ENCODE measurements around the gene XAGE5. TPM values are rescaled to one million over a fixed set of nuclear protein-coding genes. Genes with fewer than 3 reads are reported as not detected.
"Not testable (repeated sequence)": the region's sequence is repeated elsewhere in the genome, so short reads cannot be mapped to it uniquely, and the experiment has no call there.

The XAGE5 gene
- total RNA-seq, 1 experiment from 2014 or later = not detected

DNA sequence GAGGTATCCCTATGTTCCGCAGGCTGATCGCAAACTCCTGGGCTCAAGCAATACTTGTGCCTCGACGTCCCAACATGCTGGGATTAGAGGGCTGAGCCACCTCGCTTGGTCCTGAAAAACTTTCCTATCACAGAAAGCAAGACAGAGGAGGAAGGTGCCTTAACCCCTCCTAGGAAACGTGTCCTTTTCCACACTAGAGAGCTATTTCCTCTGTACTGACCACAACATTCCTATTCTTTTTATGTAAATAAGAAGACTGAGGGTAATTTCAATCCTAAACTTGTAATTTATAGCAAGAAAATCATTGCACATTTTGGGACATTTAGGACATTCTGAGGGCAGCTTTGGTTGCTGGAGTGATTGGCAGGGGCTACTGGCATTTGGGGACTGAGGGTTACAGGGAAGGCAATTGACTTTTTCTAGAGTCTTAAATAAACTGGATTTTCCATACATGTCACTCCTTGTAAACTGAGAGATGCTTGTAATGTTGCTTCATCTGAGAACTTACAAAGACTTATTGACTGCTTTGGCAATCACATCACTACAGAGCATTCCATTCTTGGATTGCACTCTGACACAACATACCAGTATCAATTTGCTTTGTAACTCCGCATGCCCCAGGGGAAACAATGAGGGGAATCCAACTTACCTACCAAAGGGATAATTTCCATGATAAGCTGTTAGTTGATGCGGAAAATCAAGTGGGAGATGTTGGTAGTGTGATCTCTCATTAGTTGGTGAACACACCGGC, 41.2 kb downstream of the XAGE5 start:
- no peak overlapping the region for H3K4ac ChIP-seq (ENCODE audit: low read depth, low read length)
- H2AK5ac ChIP-seq (ENCODE audit: insufficient read length, low read length) = no peak overlapping the region
- WGBS (ENCODE audit: extremely low coverage, insufficient read length, low lambda C conversion rate) = no CpG with 5 or more reads among the region's 9 CpGs
- no peak overlapping the region for H3K4me2 ChIP-seq (ENCODE audit: insufficient read depth, insufficient read length, low read length)
- DNase-seq = no peak
- H3K79me1 ChIP-seq (ENCODE audit: insufficient read depth, low read depth, low read length, poor library complexity, severe bottlenecking) = no peaks in the 10 kb centered on the region
- H3K23ac ChIP-seq (ENCODE audit: insufficient read length, low read depth, low read length) = no peak overlapping the region
- H2BK5ac ChIP-seq (ENCODE audit: insufficient read length, low read length) = no peak overlapping the region
- no peak overlapping the region for H3K56ac ChIP-seq (ENCODE audit: insufficient read length, low read depth, low read length)
- no peak overlapping the region for H3K27ac Mint-ChIP-seq
- no peak overlapping the region for H4K5ac ChIP-seq (ENCODE audit: insufficient read length, low read depth, low read length)
- H3K4me3 Mint-ChIP-seq = no peak overlapping the region
- H2BK12ac ChIP-seq (ENCODE audit: insufficient read length, low read depth, low read length) = no peak overlapping the region
- no peak overlapping the region for H3T11ph ChIP-seq (ENCODE audit: low read length)
- no peak overlapping the region for H3K9ac ChIP-seq (ENCODE audit: extremely low read depth, insufficient read length, low read length)
- H3K27ac ChIP-seq (ENCODE audit: insufficient read length, low read depth, low read length) = no peak overlapping the region
- no peaks in the 10 kb centered on the region for H3K27me3 ChIP-seq (ENCODE audit: insufficient read depth, low read length)
- H2BK120ac ChIP-seq (ENCODE audit: low read depth, low read length, poor library complexity, severe bottlenecking) = no peak overlapping the region
- peaks cover 36% of the 10 kb centered on the region for H3K9me3 ChIP-seq (ENCODE audit: control insufficient read depth, low read depth, low read length)
- H2BK20ac ChIP-seq (ENCODE audit: low read depth, low read length, poor library complexity, severe bottlenecking) = no peak overlapping the region
- no peaks in the 10 kb centered on the region for H3K79me2 ChIP-seq (ENCODE audit: insufficient read depth, low read length)
- no peak overlapping the region for H2BK15ac ChIP-seq (ENCODE audit: low read depth, low read length)
- H3K4me1 Mint-ChIP-seq = no peaks in the 10 kb centered on the region
- peaks cover 3 to 4% (median 3%) of the 10 kb centered on the region in 3 experiments; a peak in 5 of 7 replicates for H3K36me3 Mint-ChIP-seq (ENCODE audit: insufficient read depth in 1 of 3, low read depth in 3 of 3)
- H4K91ac ChIP-seq (ENCODE audit: insufficient read length, low read depth, low read length) = no peak overlapping the region
- H3K23me2 ChIP-seq (ENCODE audit: insufficient read length, low read depth, low read length, poor library complexity, severe bottlenecking) = no peaks in the 10 kb centered on the region
- H3K14ac ChIP-seq (ENCODE audit: insufficient read depth, low read length) = no peak overlapping the region
- H3K4me1 ChIP-seq (ENCODE audit: insufficient read depth, low read length) = no peaks in the 10 kb centered on the region
- no peaks in the 10 kb centered on the region for H4K20me1 ChIP-seq (ENCODE audit: control insufficient read depth, insufficient read depth, insufficient read length)
- peaks cover 80 to 85% of the 10 kb centered on the region in 2 experiments for H3K9me3 Mint-ChIP-seq
- H3K27me3 Mint-ChIP-seq (ENCODE audit: low read depth) = peaks cover 14% of the 10 kb centered on the region
- no peak overlapping the region for H4K8ac ChIP-seq (replicated peaks; ENCODE audit: insufficient read length, low read depth, low read length)
- no peak overlapping the region for H3K18ac ChIP-seq (ENCODE audit: insufficient read length, low read depth, low read length)
- TF ChIP-seq, protein P1, sequence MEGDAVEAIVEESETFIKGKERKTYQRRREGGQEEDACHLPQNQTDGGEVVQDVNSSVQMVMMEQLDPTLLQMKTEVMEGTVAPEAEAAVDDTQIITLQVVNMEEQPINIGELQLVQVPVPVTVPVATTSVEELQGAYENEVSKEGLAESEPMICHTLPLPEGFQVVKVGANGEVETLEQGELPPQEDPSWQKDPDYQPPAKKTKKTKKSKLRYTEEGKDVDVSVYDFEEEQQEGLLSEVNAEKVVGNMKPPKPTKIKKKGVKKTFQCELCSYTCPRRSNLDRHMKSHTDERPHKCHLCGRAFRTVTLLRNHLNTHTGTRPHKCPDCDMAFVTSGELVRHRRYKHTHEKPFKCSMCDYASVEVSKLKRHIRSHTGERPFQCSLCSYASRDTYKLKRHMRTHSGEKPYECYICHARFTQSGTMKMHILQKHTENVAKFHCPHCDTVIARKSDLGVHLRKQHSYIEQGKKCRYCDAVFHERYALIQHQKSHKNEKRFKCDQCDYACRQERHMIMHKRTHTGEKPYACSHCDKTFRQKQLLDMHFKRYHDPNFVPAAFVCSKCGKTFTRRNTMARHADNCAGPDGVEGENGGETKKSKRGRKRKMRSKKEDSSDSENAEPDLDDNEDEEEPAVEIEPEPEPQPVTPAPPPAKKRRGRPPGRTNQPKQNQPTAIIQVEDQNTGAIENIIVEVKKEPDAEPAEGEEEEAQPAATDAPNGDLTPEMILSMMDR (conservative IDR thresholded peaks at IDR 0.05) = no peak
- H2AFZ ChIP-seq (ENCODE audit: low read length) = no peak overlapping the region

DNA sequence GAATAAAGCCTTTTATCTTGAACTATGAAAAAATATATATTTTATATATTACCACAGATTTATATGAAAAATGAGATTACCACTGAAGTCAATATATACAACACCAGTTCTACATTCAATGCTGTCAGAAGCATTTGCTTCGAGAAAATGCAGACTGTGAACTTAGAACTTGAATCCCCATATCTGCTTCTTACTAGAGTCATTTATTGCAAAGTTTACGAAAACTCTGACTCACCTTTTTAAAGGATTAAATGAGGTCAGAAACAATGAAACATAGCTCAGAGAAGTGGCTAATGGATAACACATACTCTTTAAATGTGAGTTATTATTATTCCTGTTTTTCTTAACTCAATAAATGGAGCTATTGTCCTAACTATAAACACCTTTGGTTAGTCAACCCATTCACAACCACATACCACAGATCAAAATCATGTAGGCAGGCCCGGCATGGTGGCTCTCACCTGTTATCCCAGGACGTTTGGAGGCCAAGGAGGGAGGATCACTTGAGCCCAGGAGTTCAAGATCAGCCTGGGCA, 46.0 kb downstream of the XAGE5 start:
- H3K56ac ChIP-seq (ENCODE audit: insufficient read length, low read depth, low read length); H3K27me3 Mint-ChIP-seq (ENCODE audit: low read depth); H3K18ac ChIP-seq (ENCODE audit: insufficient read length, low read depth, low read length); H2BK12ac ChIP-seq (ENCODE audit: insufficient read length, low read depth, low read length); H3K79me2 ChIP-seq (ENCODE audit: insufficient read depth, low read length); H4K8ac ChIP-seq (replicated peaks; ENCODE audit: insufficient read length, low read depth, low read length); H4K5ac ChIP-seq (ENCODE audit: insufficient read length, low read depth, low read length); H2BK120ac ChIP-seq (ENCODE audit: low read depth, low read length, poor library complexity, severe bottlenecking); H4K20me1 ChIP-seq (ENCODE audit: control insufficient read depth, insufficient read depth, insufficient read length); H3T11ph ChIP-seq (ENCODE audit: low read length); H2BK15ac ChIP-seq (ENCODE audit: low read depth, low read length); H3K4me3 Mint-ChIP-seq; H3K14ac ChIP-seq (ENCODE audit: insufficient read depth, low read length); H2AK5ac ChIP-seq (ENCODE audit: insufficient read length, low read length); H3K4me1 ChIP-seq (ENCODE audit: insufficient read depth, low read length); H3K23ac ChIP-seq (ENCODE audit: insufficient read length, low read depth, low read length); H2BK20ac ChIP-seq (ENCODE audit: low read depth, low read length, poor library complexity, severe bottlenecking); H3K79me1 ChIP-seq (ENCODE audit: insufficient read depth, low read depth, low read length, poor library complexity, severe bottlenecking); H3K27ac Mint-ChIP-seq; H4K91ac ChIP-seq (ENCODE audit: insufficient read length, low read depth, low read length); H3K23me2 ChIP-seq (ENCODE audit: insufficient read length, low read depth, low read length, poor library complexity, severe bottlenecking); H3K27ac ChIP-seq (ENCODE audit: insufficient read length, low read depth, low read length); H3K9ac ChIP-seq (ENCODE audit: extremely low read depth, insufficient read length, low read length); H3K27me3 ChIP-seq (ENCODE audit: insufficient read depth, low read length); H3K4me1 Mint-ChIP-seq; DNase-seq; H3K4me2 ChIP-seq (ENCODE audit: insufficient read depth, insufficient read length, low read length); H3K36me3 Mint-ChIP-seq (ENCODE audit: insufficient read depth in 1 of 3, low read depth in 3 of 3); H2AFZ ChIP-seq (ENCODE audit: low read length); H2BK5ac ChIP-seq (ENCODE audit: insufficient read length, low read length); H3K4ac ChIP-seq (ENCODE audit: low read depth, low read length): not testable (repeated sequence)
- no CpG with 5 or more reads among the region's 4 CpGs for WGBS (ENCODE audit: extremely low coverage, insufficient read length, low lambda C conversion rate)
- peaks cover 68 to 81% of the 10 kb centered on the region in 2 experiments for H3K9me3 Mint-ChIP-seq
- H3K9me3 ChIP-seq (ENCODE audit: control insufficient read depth, low read depth, low read length) = peaks cover 18% of the 10 kb centered on the region

Measured in H9 (cell line).